LNCAP (cell line): ENCODE measurements around the gene MTA2.
A peak's percentile ranks its signal among the peaks of the same experiment; 100 is the strongest.

ENCODE experiments used
- TF ChIP-seq, protein P1 (sequence below): fragments of 450-650 bp; IDR thresholded peaks from 2 replicates; pipeline ENCODE4 v1.5.1; 2017; ENCODE audit warnings: mild to moderate bottlenecking

Gene MTA2

DNA sequence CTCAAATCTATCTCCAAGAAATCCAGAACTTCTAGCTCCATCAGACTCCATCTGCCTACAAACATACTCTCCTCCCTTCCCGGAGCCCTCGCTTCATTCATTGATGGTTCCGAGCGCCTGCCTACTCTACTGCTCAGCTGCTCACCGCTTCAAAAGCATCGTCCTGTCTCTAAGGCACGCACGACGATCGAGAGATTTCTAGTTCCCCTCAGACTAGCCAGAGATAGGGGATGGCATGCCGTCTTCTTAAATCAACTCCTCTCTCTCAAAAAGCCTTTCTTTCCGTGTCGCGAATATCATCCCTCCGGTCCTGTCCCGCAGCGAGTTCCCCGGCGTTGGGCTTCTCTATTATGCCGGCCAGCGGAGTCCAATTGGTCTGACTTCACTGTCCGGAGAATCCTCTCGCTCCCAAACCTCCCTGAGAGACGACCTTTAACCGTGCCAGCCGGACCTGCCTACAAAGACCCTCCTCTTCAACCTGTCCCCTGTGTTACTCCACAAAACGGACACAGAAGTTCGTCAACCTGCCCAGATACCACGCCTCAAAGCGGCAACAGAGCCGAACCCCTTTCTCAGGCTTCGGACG lies 28.6 kb downstream of the MTA2 start:
- TF ChIP-seq, protein P1, sequence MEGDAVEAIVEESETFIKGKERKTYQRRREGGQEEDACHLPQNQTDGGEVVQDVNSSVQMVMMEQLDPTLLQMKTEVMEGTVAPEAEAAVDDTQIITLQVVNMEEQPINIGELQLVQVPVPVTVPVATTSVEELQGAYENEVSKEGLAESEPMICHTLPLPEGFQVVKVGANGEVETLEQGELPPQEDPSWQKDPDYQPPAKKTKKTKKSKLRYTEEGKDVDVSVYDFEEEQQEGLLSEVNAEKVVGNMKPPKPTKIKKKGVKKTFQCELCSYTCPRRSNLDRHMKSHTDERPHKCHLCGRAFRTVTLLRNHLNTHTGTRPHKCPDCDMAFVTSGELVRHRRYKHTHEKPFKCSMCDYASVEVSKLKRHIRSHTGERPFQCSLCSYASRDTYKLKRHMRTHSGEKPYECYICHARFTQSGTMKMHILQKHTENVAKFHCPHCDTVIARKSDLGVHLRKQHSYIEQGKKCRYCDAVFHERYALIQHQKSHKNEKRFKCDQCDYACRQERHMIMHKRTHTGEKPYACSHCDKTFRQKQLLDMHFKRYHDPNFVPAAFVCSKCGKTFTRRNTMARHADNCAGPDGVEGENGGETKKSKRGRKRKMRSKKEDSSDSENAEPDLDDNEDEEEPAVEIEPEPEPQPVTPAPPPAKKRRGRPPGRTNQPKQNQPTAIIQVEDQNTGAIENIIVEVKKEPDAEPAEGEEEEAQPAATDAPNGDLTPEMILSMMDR, result no peak

GRCh38 chr11:62572431-62572830 lies 29.2 kb downstream of the MTA2 start:
- TF ChIP-seq, protein P1, result no peak

DNA sequence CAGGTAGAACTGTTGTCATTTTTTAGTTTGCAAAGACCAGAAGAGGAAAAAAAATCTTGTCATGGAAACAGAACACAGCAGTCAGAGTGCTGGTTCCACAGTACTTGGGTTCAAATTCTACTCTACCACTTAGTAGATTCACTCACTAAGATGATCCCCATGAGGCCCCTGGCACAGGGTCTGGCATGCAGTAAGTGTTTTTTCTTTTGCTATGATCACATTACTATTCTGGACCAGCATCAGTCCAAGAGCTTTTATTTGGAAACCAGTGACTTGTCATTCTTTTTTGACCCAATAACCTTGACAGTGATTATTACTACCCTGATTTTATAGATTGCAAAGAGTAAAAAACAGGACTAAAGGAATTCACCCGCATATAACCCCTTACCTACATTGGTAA lies 32.1 kb downstream of the MTA2 start:
- TF ChIP-seq, protein P1, result no peak

DNA sequence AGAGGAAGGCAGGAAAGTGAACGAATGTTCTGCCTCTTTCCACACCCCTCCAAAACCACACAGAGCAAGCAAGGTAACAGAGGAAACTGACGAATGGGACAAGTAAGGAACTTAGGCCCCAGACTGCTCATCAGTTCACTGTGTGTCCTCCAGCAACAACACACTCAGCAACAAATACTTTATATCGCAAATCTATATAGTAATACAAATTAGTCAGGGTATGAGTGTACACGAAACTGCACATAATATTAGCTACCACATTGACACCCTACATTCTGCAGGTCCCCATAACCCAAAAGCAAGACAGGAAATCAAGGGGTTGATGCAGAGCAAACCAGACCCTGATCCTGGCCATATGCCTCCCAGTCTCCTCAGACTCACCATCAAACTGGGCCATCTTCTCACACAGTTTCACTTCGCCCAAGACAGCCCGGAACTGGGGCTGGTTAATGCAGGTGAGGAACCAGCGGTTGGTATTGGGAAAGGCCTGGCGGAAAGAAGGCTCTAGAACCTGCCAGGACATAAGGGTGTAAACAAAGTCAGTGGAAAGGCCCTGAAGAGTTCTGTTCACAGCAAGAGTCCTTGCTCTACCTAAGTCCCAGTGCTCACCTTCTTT lies 34.5 kb downstream of the MTA2 start:
- TF ChIP-seq, protein P1, result no peak

DNA sequence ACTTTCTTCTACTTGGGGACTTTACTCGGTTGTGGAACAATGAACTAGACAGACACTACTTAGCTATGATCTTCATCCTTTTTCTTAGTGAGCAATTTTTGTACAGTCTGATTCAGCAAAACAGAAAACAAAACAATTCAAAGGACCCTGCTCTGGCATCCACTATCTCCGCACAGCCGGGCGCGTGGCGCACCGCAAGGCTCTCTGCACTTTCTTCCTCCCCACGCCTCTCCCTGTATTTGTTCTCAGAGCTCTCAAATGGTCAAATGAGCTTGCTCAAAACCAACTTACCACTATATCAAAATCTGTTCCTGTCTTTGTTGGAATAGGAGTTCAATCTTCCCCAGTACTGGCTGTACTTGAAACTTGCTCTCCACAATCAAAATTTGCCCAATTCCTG lies 35.4 kb downstream of the MTA2 start:
- TF ChIP-seq, protein P1, result no peak

DNA sequence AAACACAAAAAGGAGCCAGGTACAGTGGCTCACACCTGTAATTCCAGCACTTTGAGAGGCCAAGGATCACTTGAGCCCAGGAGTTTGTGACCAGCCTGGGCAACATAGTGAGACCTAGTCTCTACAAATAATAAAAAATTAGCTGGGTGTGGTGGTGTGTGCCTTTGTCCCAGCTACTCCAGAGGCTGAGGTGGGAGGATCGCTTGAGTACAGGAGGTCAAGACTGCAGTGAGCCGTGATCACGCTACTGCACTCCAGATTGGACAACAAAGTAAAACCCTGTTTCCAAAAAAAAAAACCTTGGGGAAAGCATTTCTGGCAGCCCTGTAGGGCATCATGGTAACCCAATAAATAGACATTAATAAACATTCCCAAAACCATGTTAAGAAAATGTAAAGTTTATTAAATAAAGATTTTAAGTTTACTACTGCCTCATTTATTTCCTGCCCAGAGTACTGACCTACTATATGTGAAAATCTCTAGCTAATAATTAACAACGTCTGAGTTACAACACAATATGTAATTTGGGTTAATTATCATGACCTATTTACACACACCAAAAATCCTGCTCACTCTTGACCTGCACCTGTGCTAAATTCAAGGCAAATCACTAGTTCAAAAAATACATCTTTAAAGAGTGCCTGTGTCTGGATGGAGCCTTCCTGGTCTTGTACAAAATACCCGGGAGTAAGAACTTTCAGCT lies 36.4 kb downstream of the MTA2 start:
- TF ChIP-seq, protein P1, result no peak

DNA sequence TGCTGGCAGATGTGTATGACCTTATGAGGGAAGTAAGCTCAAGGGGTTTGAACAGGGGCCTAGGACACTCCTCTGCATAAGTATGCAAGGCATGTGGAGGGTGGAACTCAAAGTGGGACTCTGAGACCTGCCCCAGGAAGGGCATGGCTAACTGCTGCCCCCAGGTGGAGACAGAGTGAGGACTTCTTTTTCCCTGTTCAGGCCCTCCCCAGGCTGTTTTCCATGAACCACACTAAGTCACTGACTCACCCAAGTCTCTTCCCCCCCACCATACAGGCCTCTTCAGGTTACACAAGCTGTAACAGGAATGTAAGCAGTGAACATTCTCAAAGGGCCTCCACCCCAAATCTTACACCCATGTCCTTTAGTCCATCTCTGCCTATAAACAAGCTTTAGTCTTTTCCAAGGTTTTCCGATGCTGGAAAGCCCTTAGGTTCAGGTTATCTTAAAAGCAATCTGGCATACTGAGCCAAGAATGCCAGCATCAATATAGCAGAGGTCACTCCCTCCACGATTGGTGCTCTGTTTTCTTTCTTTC lies 41.0 kb downstream of the MTA2 start:
- TF ChIP-seq, protein P1, result peak; percentile 63; the same call in 1 of the 2 replicates
